ENCODE measurements around the gene DNAJB14. TPM values are rescaled to one million over a fixed set of nuclear protein-coding genes. Genes with fewer than 3 reads are reported as not detected.

The DNAJB14 gene
- total RNA-seq, 1 experiment from 2014 or later = 76.4 TPM

- DNase-seq (ENCODE audit: low read depth) = no peak
- in situ Hi-C loops (cut with HindIII; ENCODE audit: low pct_unique_long_range_greater_than_20kb, low sequenced_read_pairs) = no loop called here
Measured at GRCh38 chr4:99847362-99847976, 98.9 kb downstream of the DNAJB14 start.

- DNase-seq (ENCODE audit: low read depth) = no peak
- in situ Hi-C loops (cut with HindIII; ENCODE audit: low pct_unique_long_range_greater_than_20kb, low sequenced_read_pairs) = no loop called here
Measured at GRCh38 chr4:99846891-99847290, 99.5 kb downstream of the DNAJB14 start.

Other genes starting within 250 kb of the DNAJB14 start
- not detected in 2 replicates for gene DAPP1, start 129.8 kb downstream of the DNAJB14 start, total RNA-seq (2014; rRNA removed; shearing (Covaris generic); ENCODE audit: low replicate concordance)
- gene LAMTOR3, start 52.2 kb downstream of the DNAJB14 start, total RNA-seq (2014; rRNA removed; shearing (Covaris generic); ENCODE audit: low replicate concordance) = 25.2 and 37.4 TPM in 2 replicates
- 614 and 655 TPM in 2 replicates for gene H2AZ1, start 3.7 kb upstream of the DNAJB14 start, total RNA-seq (2014; rRNA removed; shearing (Covaris generic); ENCODE audit: low replicate concordance)
- gene DDIT4L, start 243.8 kb upstream of the DNAJB14 start, total RNA-seq (2014; rRNA removed; shearing (Covaris generic); ENCODE audit: low replicate concordance) = 2.1 and 6.3 TPM in 2 replicates

All from Caki2 (cell line).